SKM-1 treated with dmso at 0.1 percent for 144 hours (cell line): ENCODE data around the gene DIP2B.
A peak's percentile ranks its signal among the peaks of the same experiment; 100 is the strongest.

ENCODE experiments used
- DNase-seq: peaks from one replicate; lab custom pipeline; 2025; ENCODE audit not compliant: unreplicated experiment; lab: John Stamatoyannopoulos, UW

The DIP2B gene

GRCh38 chr12:50723865-50724264 lies 219.1 kb downstream of the DIP2B start:
- DNase-seq, result no peak

GRCh38 chr12:50725011-50725942 lies 220.5 kb downstream of the DIP2B start:
- DNase-seq, result no peak

- no peak for DNase-seq
These were observed 222.7 kb downstream of the DIP2B start for GRCh38 chr12:50727466-50727865.

GRCh38 chr12:50728417-50728816 lies 223.6 kb downstream of the DIP2B start:
- DNase-seq, result no peak

GRCh38 chr12:50728841-50729240 lies 224.1 kb downstream of the DIP2B start:
- DNase-seq, result no peak

- no peak for DNase-seq
These were observed 227.8 kb downstream of the DIP2B start for GRCh38 chr12:50732591-50732990.

- DNase-seq, result no peak
These were observed 228.9 kb downstream of the DIP2B start for GRCh38 chr12:50733706-50734105.

- DNase-seq, result no peak
These were observed 229.9 kb downstream of the DIP2B start for GRCh38 chr12:50734409-50735263.

GRCh38 chr12:50739611-50740010 lies 234.8 kb downstream of the DIP2B start:
- DNase-seq, result no peak

GRCh38 chr12:50740307-50740706 lies 235.5 kb downstream of the DIP2B start:
- DNase-seq, result no peak

GRCh38 chr12:50742776-50743175 lies 238.0 kb downstream of the DIP2B start:
- DNase-seq, result no peak

GRCh38 chr12:50745861-50746260 lies 241.1 kb downstream of the DIP2B start:
- peak; percentile 70 for DNase-seq

GRCh38 chr12:50746431-50746830 lies 241.6 kb downstream of the DIP2B start:
- no peak for DNase-seq

GRCh38 chr12:50747817-50748216 lies 243.0 kb downstream of the DIP2B start:
- no peak for DNase-seq

- no peak for DNase-seq
These were observed 244.7 kb downstream of the DIP2B start for GRCh38 chr12:50749459-50749882.

GRCh38 chr12:50750366-50750765 lies 245.6 kb downstream of the DIP2B start:
- DNase-seq, result no peak

GRCh38 chr12:50751948-50752721 lies 247.3 kb downstream of the DIP2B start:
- no peak for DNase-seq

- DNase-seq, result no peak
These were observed 248.5 kb downstream of the DIP2B start for GRCh38 chr12:50753232-50753769.

GRCh38 chr12:50763639-50764285 lies 259.0 kb downstream of the DIP2B start, which contains the start of gene ATF1:
Gene ATF1, plus strand, starts transcription at chr12:50764101. Its CDS starts 16,045 bp downstream, at chr12:50780146.
- DNase-seq, result peak; percentile 56
